Upper lobe of left lung (tissue), 6 donors: ENCODE data around the gene IRF2. TPM values are rescaled to one million over a fixed set of nuclear protein-coding genes. Genes with fewer than 3 reads are reported as not detected.

Source experiments
- ATAC-seq, 2 donors: fragments of 200-7000 bp; cut with Tn5 transposase; one replicate each; pipeline ENCODE4 v1.9.1; 2022; ENCODE audit warnings: mild to moderate bottlenecking in 2 of 2, moderate library complexity in 2 of 2; ENCODE audit not compliant: low FRiP score in 2 of 2
- DNase-seq, 2 donors: peaks; one replicate each; pipeline ENCODE4 v3.0.0-alpha.2; 2019 to 2020
- H3K27ac ChIP-seq, 4 donors: fragments of 200-600 bp; sonication (generic); one replicate each; pipeline ENCODE4 v1.5.1; 2016 to 2019
- H3K27me3 ChIP-seq, 4 donors: fragments of 200-600 bp; sonication (generic); one replicate each; pipeline ENCODE4 v1.5.1; 2017 to 2019
- H3K36me3 ChIP-seq, 4 donors: fragments of 200-600 bp; sonication (generic); one replicate each; pipeline ENCODE4 v1.5.1; 2016 to 2019
- H3K4me1 ChIP-seq, 4 donors: fragments of 200-600 bp; sonication (generic); one replicate each; pipeline ENCODE4 v1.5.1; 2018 to 2019
- H3K4me3 ChIP-seq, 4 donors: fragments of 200-600 bp; sonication (generic); one replicate each; pipeline ENCODE4 v1.5.1; 2017 to 2019; ENCODE audit warnings: mild to moderate bottlenecking in 2 of 4, moderate library complexity in 1 of 4
- H3K9me3 ChIP-seq, 4 donors: fragments of 200-600 bp; sonication (generic); one replicate each; pipeline ENCODE4 v1.5.1; 2018 to 2019
- CTCF ChIP-seq, 6 experiments: fragments of 450-650 bp in 4 of 6; fragments of 200-600 bp in 2 of 6; sonication (generic) in 2 of 6; IDR thresholded peaks; one replicate each; pipeline ENCODE4 v1.5.1; 2016 to 2019; ENCODE audit warnings: antibody characterized with exemption in 6 of 6
- EP300 ChIP-seq, 4 donors: sonication (generic); formaldehyde crosslinking; IDR thresholded peaks; one replicate each; pipeline ENCODE4 v1.5.1; 2017; ENCODE audit warnings: antibody characterized with exemption in 4 of 4, control low read depth in 2 of 4
- POLR2A ChIP-seq, 4 donors: fragments of 450-650 bp; IDR thresholded peaks; one replicate each; pipeline ENCODE4 v1.5.1; 2016 to 2017; ENCODE audit warnings: antibody characterized with exemption in 4 of 4, mild to moderate bottlenecking in 2 of 4
- POLR2AphosphoS5 ChIP-seq, 2 donors: sonication (generic); formaldehyde crosslinking; IDR thresholded peaks; one replicate each; pipeline ENCODE4 v1.5.1; 2017; ENCODE audit warnings: antibody characterized with exemption in 2 of 2
- WGBS, 2 donors: methylation state at CpG; one replicate each; pipeline ENCODE4 v1.1.5; 2017 to 2018; 5-methylcytosine and 5-hydroxymethylcytosine counted together
- total RNA-seq, 6 donors: library from RNA; depleted of rRNA in 4 of 6; stranded (reverse); fragments of >200 nt in 4 of 6; gene quantifications; one replicate each; pipeline versions ENCODE4 v1.1.0 to v1.2.1, GENCODE V29; 2016 to 2021
- donor health status: DM: no; HTN: no; CAD: no; lungs with moderate emphysema.
- donor health status: DM: no; HTN: yes; CAD: no; lungs with severe emphysema.

IRF2 gene
- total RNA-seq, 6 donors from 2014 or later = 25.5 to 46.1 (median 41.7) TPM

- 90 to 93% methylated on average over 6 of the region's 6 CpGs for WGBS, 2 donors
- no peak for TF ChIP-seq POLR2AphosphoS5 (IDR thresholded peaks at IDR 0.05)
- TF ChIP-seq POLR2A (IDR thresholded peaks at IDR 0.05) = no peak
- TF ChIP-seq CTCF (IDR thresholded peaks at IDR 0.05) = no peak
- peaks cover 3 to 79% (median 55%) of the 10 kb centered on the region in 4 donors for H3K36me3 ChIP-seq
These were observed 82.0 kb downstream of the IRF2 start for GRCh38 chr4:184392316-184392715.

GRCh38 chr4:184389978-184390900 is 84.1 kb downstream of the IRF2 start:
- H3K36me3 ChIP-seq = peaks cover 3 to 74% (median 41%) of the 10 kb centered on the region in 4 donors

More at GRCh38 chr4:184392316-184392715, 82.0 kb downstream of the IRF2 start:
- DNase-seq = no peak
- ATAC-seq = no peak
- Histone ChIP-seq H3K27ac (peak overlapping the region; percentile 51 to 73 (median 63)), H3K27me3 (no peaks in the 10 kb centered on the region), H3K4me1 (peaks cover 0 to 17% (median 10%) of the 10 kb centered on the region in 4 donors), H3K9me3 (no peaks in the 10 kb centered on the region), H3K4me3 (no peak overlapping the region)

GRCh38 chr4:184388106-184388505 is 86.2 kb downstream of the IRF2 start:
- no peaks in the 10 kb centered on the region for H3K9me3 ChIP-seq
- peak overlapping the region in 1 of 4 donors; percentile 28 for H3K27ac ChIP-seq
- DNase-seq (no peak), ATAC-seq (no peak)
- TF ChIP-seq EP300 (IDR thresholded peaks at IDR 0.05) (no peak), POLR2A (IDR thresholded peaks at IDR 0.05) (no peak), POLR2AphosphoS5 (IDR thresholded peaks at IDR 0.05) (no peak), CTCF (IDR thresholded peaks at IDR 0.05) (no peak)
- peaks cover 39 to 45% (median 42%) of the 10 kb centered on the region in 4 donors for H3K4me1 ChIP-seq
- 89 to 90% methylated on average over 6 of the region's 6 CpGs for WGBS, 2 donors
- no peaks in the 10 kb centered on the region for H3K27me3 ChIP-seq
- H3K4me3 ChIP-seq = no peak overlapping the region
- H3K36me3 ChIP-seq = peaks cover 3 to 60% (median 30%) of the 10 kb centered on the region in 4 donors

More at GRCh38 chr4:184389978-184390900, 84.1 kb downstream of the IRF2 start:
- Histone ChIP-seq H3K4me3 (no peak overlapping the region), H3K27me3 (no peaks in the 10 kb centered on the region), H3K27ac (peak overlapping the region in 3 of 4 donors; percentile 46 to 73 (median 55)), H3K9me3 (no peaks in the 10 kb centered on the region), H3K4me1 (peaks cover 18 to 33% (median 26%) of the 10 kb centered on the region in 4 donors)
- ATAC-seq (no peak), DNase-seq (no peak)
- TF ChIP-seq POLR2A (IDR thresholded peaks at IDR 0.05) = no peak
- no peak for TF ChIP-seq POLR2AphosphoS5 (IDR thresholded peaks at IDR 0.05)
- no peak for TF ChIP-seq CTCF (IDR thresholded peaks at IDR 0.05)
- no peak for TF ChIP-seq EP300 (IDR thresholded peaks at IDR 0.05)
- WGBS, 2 donors = 67 to 74% methylated on average over 21 to 24 of the region's 24 CpGs

- TF ChIP-seq CTCF (IDR thresholded peaks at IDR 0.05) (no peak), POLR2A (IDR thresholded peaks at IDR 0.05) (no peak), EP300 (IDR thresholded peaks at IDR 0.05) (no peak), POLR2AphosphoS5 (IDR thresholded peaks at IDR 0.05) (no peak)
These were observed 87.0 kb downstream of the IRF2 start for GRCh38 chr4:184387351-184387750.

More at GRCh38 chr4:184387351-184387750, 87.0 kb downstream of the IRF2 start:
- Histone ChIP-seq H3K4me1 (peaks cover 41 to 52% (median 47%) of the 10 kb centered on the region in 4 donors), H3K4me3 (no peak overlapping the region), H3K9me3 (no peaks in the 10 kb centered on the region), H3K27me3 (no peaks in the 10 kb centered on the region), H3K36me3 (peaks cover 3 to 56% (median 26%) of the 10 kb centered on the region in 4 donors), H3K27ac (peak overlapping the region in 2 of 4 donors; percentile 69 to 86)
- DNase-seq (no peak), ATAC-seq (no peak)
- WGBS, 2 donors = 62 to 67% methylated on average over 6 of the region's 6 CpGs
